Keratinocyte (primary cell): ENCODE measurements around the gene UBAP1. TPM values are rescaled to one million over a fixed set of nuclear protein-coding genes. Genes with fewer than 3 reads are reported as not detected.
"Not testable (repeated sequence)": the region's sequence is repeated elsewhere in the genome, so short reads cannot be mapped to it uniquely, and the experiment has no call there.

Experiments used
- DNase-seq: peaks from one replicate; pipeline ENCODE4 v3.0.0-alpha.2; 2011; ENCODE audit warnings: low read depth, missing footprints, low spot score
- FAIRE-seq: peaks from 2 replicates; lab custom pipeline; 2011; peaks lifted over from hg19 to GRCh38; lab: Jason Lieb, UNC
- H2AFZ ChIP-seq: 2 replicates; pipeline ENCODE4 v1.6.0; 2012; ENCODE audit warnings: low read length, control low read depth, inconsistent platforms; ENCODE audit not compliant: control insufficient read depth
- H3K27ac ChIP-seq: 2 replicates; pipeline ENCODE4 v1.5.1; 2011; ENCODE audit warnings: low read length; ENCODE audit not compliant: control insufficient read depth, insufficient read depth
- H3K27me3 ChIP-seq: 3 replicates; pipeline ENCODE4 v1.6.0; 2011; ENCODE audit warnings: low read length; ENCODE audit not compliant: control insufficient read depth, insufficient read depth; ENCODE audit errors: extremely low read depth
- H3K36me3 ChIP-seq, 2 experiments: 2 replicates in 1 of 2; 3 replicates in 1 of 2; pipeline ENCODE4 v1.5.1; 2011; ENCODE audit warnings: low read length in 2 of 2, mild to moderate bottlenecking in 1 of 2; ENCODE audit not compliant: control insufficient read depth in 2 of 2, insufficient read depth in 2 of 2; ENCODE audit errors: extremely low read depth in 1 of 2
- H3K4me1 ChIP-seq: 3 replicates; pipeline ENCODE4 v1.5.1; 2011; ENCODE audit warnings: low read length; ENCODE audit not compliant: control insufficient read depth, insufficient read depth; ENCODE audit errors: extremely low read depth
- H3K4me2 ChIP-seq: 3 replicates; pipeline ENCODE4 v1.6.0; 2011; ENCODE audit warnings: low read depth, low read length; ENCODE audit not compliant: control insufficient read depth, insufficient read depth; ENCODE audit errors: extremely low read depth
- H3K4me3 ChIP-seq, 3 experiments: fragments of 200-600 bp in 1 of 3; sonication (generic) in 1 of 3; 2 replicates in 2 of 3; 3 replicates in 1 of 3; pipeline ENCODE4 v1.5.1; 2011 to 2016; ENCODE audit warnings: low read length in 3 of 3, mild to moderate bottlenecking in 3 of 3, control low read depth in 2 of 3, inconsistent platforms in 1 of 3, low read depth in 1 of 3, mixed read lengths in 1 of 3, mixed run types in 1 of 3, moderate library complexity in 1 of 3; ENCODE audit not compliant: control insufficient read depth in 2 of 3, insufficient read depth in 2 of 3; ENCODE audit errors: extremely low read depth in 1 of 3
- H3K79me2 ChIP-seq: 2 replicates; pipeline ENCODE4 v1.6.0; 2012; ENCODE audit warnings: low read length; ENCODE audit not compliant: control insufficient read depth, insufficient read depth
- H3K9ac ChIP-seq: 3 replicates; pipeline ENCODE4 v1.6.0; 2011; ENCODE audit warnings: low read length; ENCODE audit not compliant: control insufficient read depth, insufficient read depth; ENCODE audit errors: extremely low read depth
- H3K9me1 ChIP-seq: 3 replicates; pipeline ENCODE4 v1.6.0; 2011; ENCODE audit warnings: low read length; ENCODE audit not compliant: control insufficient read depth, insufficient read depth; ENCODE audit errors: extremely low read depth
- H3K9me3 ChIP-seq: 2 replicates; pipeline ENCODE4 v1.5.1; 2012; ENCODE audit warnings: low read depth, low read length; ENCODE audit not compliant: control insufficient read depth
- H4K20me1 ChIP-seq: 3 replicates; pipeline ENCODE4 v1.6.0; 2011; ENCODE audit warnings: low read length; ENCODE audit not compliant: control insufficient read depth, insufficient read depth; ENCODE audit errors: extremely low read depth
- EZH2 ChIP-seq: IDR thresholded peaks from one replicate; pipeline ENCODE4 v1.6.1; 2012; ENCODE audit warnings: inconsistent platforms, mild to moderate bottlenecking, low read length, moderate library complexity
- dilution Hi-C: fragments of 300-500 bp; cut with MboI; formaldehyde crosslinking; loops from one replicate; pipeline ENCODE4 v1.7.0; 2020; ENCODE audit warnings: low sequenced_read_pairs; ENCODE audit not compliant: extremely low pct_ligation_motif_present
- polyA plus RNA-seq, 5 experiments: library from polyadenylated mRNA; depleted of rRNA in 3 of 5; stranded (reverse) in 3 of 5; stranded (forward) in 1 of 5; unstranded in 1 of 5; fragments of >200 nt; gene quantifications; 1 replicate in 1 of 5; 2 replicates in 3 of 5; 3 replicates in 1 of 5; pipeline versions ENCODE4 v1.2.1 to v1.2.3, GENCODE V29; 2011 to 2012; ENCODE audit warnings: missing spikeins in 2 of 5, low read depth in 1 of 5, low replicate concordance in 1 of 5
- TF ChIP-seq, protein P1 (sequence below), 3 experiments: IDR thresholded peaks in 1 of 3; conservative IDR thresholded peaks in 1 of 3; optimal IDR thresholded peaks in 1 of 3; 2 replicates in 2 of 3; 3 replicates in 1 of 3; pipeline versions ENCODE3 to v1.5.1; 2011; ENCODE audit warnings: low read length in 3 of 3, mild to moderate bottlenecking in 3 of 3, moderate library complexity in 2 of 3, control low read depth in 1 of 3, inconsistent platforms in 1 of 3; ENCODE audit not compliant: insufficient read depth in 2 of 3; ENCODE audit errors: extremely low read depth in 1 of 3

The UBAP1 gene
- polyA plus RNA-seq, 1 donor (not counting 4 experiments of a cell fraction or from before 2014, with no cell fraction given), result 81.8 TPM

GRCh38 chr9:34271265-34272006 lies 92.6 kb downstream of the UBAP1 start:
- H3K4me1 ChIP-seq, result no peaks in the 10 kb centered on the region
- no peak overlapping the region for H3K4me3 ChIP-seq
- FAIRE-seq (no peak), DNase-seq (no peak)
- no peak for TF ChIP-seq EZH2
- TF ChIP-seq, protein P1, sequence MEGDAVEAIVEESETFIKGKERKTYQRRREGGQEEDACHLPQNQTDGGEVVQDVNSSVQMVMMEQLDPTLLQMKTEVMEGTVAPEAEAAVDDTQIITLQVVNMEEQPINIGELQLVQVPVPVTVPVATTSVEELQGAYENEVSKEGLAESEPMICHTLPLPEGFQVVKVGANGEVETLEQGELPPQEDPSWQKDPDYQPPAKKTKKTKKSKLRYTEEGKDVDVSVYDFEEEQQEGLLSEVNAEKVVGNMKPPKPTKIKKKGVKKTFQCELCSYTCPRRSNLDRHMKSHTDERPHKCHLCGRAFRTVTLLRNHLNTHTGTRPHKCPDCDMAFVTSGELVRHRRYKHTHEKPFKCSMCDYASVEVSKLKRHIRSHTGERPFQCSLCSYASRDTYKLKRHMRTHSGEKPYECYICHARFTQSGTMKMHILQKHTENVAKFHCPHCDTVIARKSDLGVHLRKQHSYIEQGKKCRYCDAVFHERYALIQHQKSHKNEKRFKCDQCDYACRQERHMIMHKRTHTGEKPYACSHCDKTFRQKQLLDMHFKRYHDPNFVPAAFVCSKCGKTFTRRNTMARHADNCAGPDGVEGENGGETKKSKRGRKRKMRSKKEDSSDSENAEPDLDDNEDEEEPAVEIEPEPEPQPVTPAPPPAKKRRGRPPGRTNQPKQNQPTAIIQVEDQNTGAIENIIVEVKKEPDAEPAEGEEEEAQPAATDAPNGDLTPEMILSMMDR (optimal IDR thresholded peaks at IDR 0.05 in 1 of 3, IDR thresholded peaks at IDR 0.05 in 1 of 3, conservative IDR thresholded peaks at IDR 0.05 in 1 of 3; ENCODE audit: extremely low read depth in 1 of 3, insufficient read depth in 2 of 3, low read length in 3 of 3), result no peak
- H3K79me2 ChIP-seq, result no peaks in the 10 kb centered on the region
- H3K27me3 ChIP-seq, result no peaks in the 10 kb centered on the region
- no peaks in the 10 kb centered on the region for H3K36me3 ChIP-seq
- H3K9me1 ChIP-seq, result no peaks in the 10 kb centered on the region
- no peak overlapping the region for H2AFZ ChIP-seq
- no peak overlapping the region for H3K27ac ChIP-seq
- H3K9ac ChIP-seq, result no peak overlapping the region
- dilution Hi-C loops, result no loop called here
- no peaks in the 10 kb centered on the region for H3K9me3 ChIP-seq
- H4K20me1 ChIP-seq, result no peaks in the 10 kb centered on the region
- no peak overlapping the region for H3K4me2 ChIP-seq

DNA sequence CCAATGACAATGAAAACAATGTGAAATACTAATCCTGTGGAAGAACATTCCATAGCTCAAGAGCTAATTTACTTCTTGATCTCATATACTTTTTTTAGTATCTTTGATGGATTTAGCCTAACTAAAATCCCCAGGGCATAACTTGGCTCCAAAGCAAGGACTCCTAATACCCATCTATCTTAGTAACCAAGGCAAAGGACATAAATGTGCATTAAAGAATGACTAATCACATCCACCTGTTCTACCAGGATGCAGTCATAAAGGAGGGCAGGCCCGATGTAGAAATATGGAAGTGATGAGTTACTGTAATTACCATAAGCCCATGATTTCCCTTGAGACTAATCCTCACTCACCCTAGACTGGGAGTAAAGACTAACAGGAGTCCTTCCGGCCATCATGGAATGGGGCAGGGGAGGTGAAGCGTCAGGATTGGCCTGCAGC lies 93.3 kb downstream of the UBAP1 start:
- Histone ChIP-seq H3K4me1 (no peaks in the 10 kb centered on the region), H2AFZ (no peak overlapping the region), H3K9me1 (no peaks in the 10 kb centered on the region), H3K79me2 (no peaks in the 10 kb centered on the region), H3K27me3 (no peaks in the 10 kb centered on the region), H3K36me3 (no peaks in the 10 kb centered on the region), H3K27ac (no peak overlapping the region), H4K20me1 (no peaks in the 10 kb centered on the region), H3K4me3 (no peak overlapping the region), H3K9ac (no peak overlapping the region), H3K9me3 (no peaks in the 10 kb centered on the region), H3K4me2 (no peak overlapping the region)
- no peak for FAIRE-seq
- dilution Hi-C loops, result no loop called here
- no peak for DNase-seq
- TF ChIP-seq, protein P1 (optimal IDR thresholded peaks at IDR 0.05 in 1 of 3, IDR thresholded peaks at IDR 0.05 in 1 of 3, conservative IDR thresholded peaks at IDR 0.05 in 1 of 3; ENCODE audit: extremely low read depth in 1 of 3, insufficient read depth in 2 of 3, low read length in 3 of 3), result no peak
- no peak for TF ChIP-seq EZH2

DNA sequence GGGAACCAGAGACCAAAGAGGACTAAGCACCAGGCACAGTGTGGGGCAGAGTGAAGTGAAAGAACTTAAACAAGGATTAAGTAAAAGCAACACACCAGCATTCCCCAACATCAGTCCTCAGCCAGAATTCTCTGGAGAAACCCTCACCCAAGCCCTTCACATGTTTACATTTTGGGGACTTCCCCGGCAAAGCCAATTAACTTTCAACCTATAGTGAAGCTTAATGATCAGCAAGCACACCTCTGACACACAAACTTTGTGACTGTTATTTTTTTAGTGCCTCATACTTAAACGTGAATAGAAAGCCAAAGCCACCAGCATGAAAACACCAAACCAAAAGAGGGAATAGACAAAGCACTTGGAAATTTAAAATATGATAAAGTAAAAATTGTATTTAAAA lies 94.7 kb downstream of the UBAP1 start:
- H3K9me3 ChIP-seq, H3K4me3 ChIP-seq, H3K9ac ChIP-seq, H3K4me1 ChIP-seq, H3K79me2 ChIP-seq, H4K20me1 ChIP-seq, H3K27me3 ChIP-seq, H2AFZ ChIP-seq, DNase-seq, H3K27ac ChIP-seq, H3K4me2 ChIP-seq, H3K36me3 ChIP-seq, H3K9me1 ChIP-seq, dilution Hi-C loops: not testable (repeated sequence)
- FAIRE-seq, result peak; percentile 23
